PC-3 (cell line): ENCODE data around the gene KMT5C. TPM values are rescaled to one million over a fixed set of nuclear protein-coding genes. Genes with fewer than 3 reads are reported as not detected.

Source experiments
- ATAC-seq: fragments of 200-7000 bp; cut with Tn5 transposase; 2 replicates; pipeline ENCODE4 v1.9.1; 2020; ENCODE audit warnings: mild to moderate bottlenecking, moderate library complexity
- BruUV-seq: library from RNA; stranded (reverse); fragments of 400-500 nt; replicated peaks from 2 replicates; lab custom pipeline; 2021; lab: Mats Ljungman, UMichigan
- CTCF ChIA-PET: fragments of 300-600 bp; sonication (Branson Sonifier 250); formaldehyde crosslinking; loops from one replicate; lab custom pipeline; 2022; ENCODE audit warnings: antibody characterized with exemption; lab: Charles Lee
- POLR2A ChIA-PET: fragments of 300-600 bp; sonication (Branson Sonifier 250); formaldehyde crosslinking; loops from one replicate; lab custom pipeline; 2022; ENCODE audit warnings: antibody characterized with exemption; ENCODE audit not compliant: unreplicated experiment; lab: Charles Lee
- DNase-seq: peaks from one replicate; pipeline ENCODE4 v3.0.0-alpha.2; 2015
- H2AFZ ChIP-seq: fragments of 300-600 bp; sonication (generic); 2 replicates; pipeline ENCODE4 v1.6.0; 2016; ENCODE audit warnings: antibody characterized with exemption, low read length
- H3F3A ChIP-seq: fragments of 300-600 bp; sonication (generic); one replicate; pipeline ENCODE4 v1.6.0; 2017; ENCODE audit warnings: antibody characterized with exemption, low read length, control low read depth, mild to moderate bottlenecking; ENCODE audit not compliant: unreplicated experiment
- H3K27ac ChIP-seq: fragments of 300-600 bp; sonication (generic); 2 replicates; pipeline ENCODE4 v1.5.1; 2016; ENCODE audit warnings: mild to moderate bottlenecking, low read length
- H3K27me3 ChIP-seq: fragments of 300-600 bp; sonication (generic); 2 replicates; pipeline ENCODE4 v1.6.1; 2016; ENCODE audit warnings: low read length, mixed read lengths
- H3K36me3 ChIP-seq: fragments of 300-600 bp; sonication (generic); 2 replicates; pipeline ENCODE4 v1.6.1; 2016; ENCODE audit warnings: low read depth, mixed run types, low read length, mixed read lengths
- H3K4me1 ChIP-seq: fragments of 300-600 bp; sonication (generic); 2 replicates; pipeline ENCODE4 v1.5.1; 2016; ENCODE audit warnings: low read length; ENCODE audit not compliant: insufficient read depth
- H3K4me2 ChIP-seq: fragments of 300-600 bp; sonication (generic); 2 replicates; pipeline ENCODE4 v1.6.0; 2016; ENCODE audit warnings: low read length
- H3K4me3 ChIP-seq: fragments of 300-600 bp; sonication (generic); 2 replicates; pipeline ENCODE4 v1.5.1; 2016; ENCODE audit warnings: mild to moderate bottlenecking, low read length, mixed read lengths
- H3K79me2 ChIP-seq: fragments of 300-600 bp; sonication (generic); 2 replicates; pipeline ENCODE4 v1.6.1; 2017; ENCODE audit warnings: low read length, mixed read lengths
- H3K9ac ChIP-seq: fragments of 300-600 bp; sonication (generic); 2 replicates; pipeline ENCODE4 v1.6.0; 2016; ENCODE audit warnings: mild to moderate bottlenecking, low read length
- H3K9me2 ChIP-seq: fragments of 300-600 bp; sonication (generic); replicated peaks from 2 replicates; pipeline ENCODE4 v1.6.1; 2016; ENCODE audit warnings: mixed run types, low read length, mixed read lengths
- H3K9me3 ChIP-seq: fragments of 300-600 bp; sonication (generic); 2 replicates; pipeline ENCODE4 v1.6.1; 2016; ENCODE audit warnings: low read length, mixed read lengths
- H4K20me1 ChIP-seq: fragments of 300-600 bp; sonication (generic); 2 replicates; pipeline ENCODE4 v1.6.1; 2016; ENCODE audit warnings: low read length, mixed read lengths
- EZH2 ChIP-seq: fragments of 300-600 bp; sonication (generic); IDR thresholded peaks from one replicate; pipeline ENCODE4 v1.6.1; 2017; ENCODE audit warnings: antibody characterized with exemption, mild to moderate bottlenecking, low read length; ENCODE audit not compliant: unreplicated experiment
- EZH2phosphoT487 ChIP-seq: fragments of 300-600 bp; sonication (generic); IDR thresholded peaks from 2 replicates; pipeline ENCODE4 v1.6.1; 2018; ENCODE audit warnings: mild to moderate bottlenecking, antibody characterized with exemption, low read length, borderline replicate concordance
- intact Hi-C: fragments of 100-400 bp; cut with micrococcal nuclease; formaldehyde crosslinking; loops from 2 replicates; pipeline ENCODE4 v1.9.0; 2023
- total RNA-seq: library from RNA; depleted of rRNA; stranded (reverse); fragments of >200 nt; gene quantifications from 2 replicates; pipeline ENCODE4 v1.2.3, GENCODE V29; 2014
- TF ChIP-seq, protein P1 (sequence below): fragments of 300-600 bp; sonication (generic); conservative IDR thresholded peaks from 2 replicates; pipeline ENCODE4 v1.5.1; 2017; ENCODE audit warnings: antibody characterized with exemption, low read depth, mild to moderate bottlenecking, low read length

Gene KMT5C
- total RNA-seq, 1 experiment from 2014 or later, result 21.9 TPM

DNA sequence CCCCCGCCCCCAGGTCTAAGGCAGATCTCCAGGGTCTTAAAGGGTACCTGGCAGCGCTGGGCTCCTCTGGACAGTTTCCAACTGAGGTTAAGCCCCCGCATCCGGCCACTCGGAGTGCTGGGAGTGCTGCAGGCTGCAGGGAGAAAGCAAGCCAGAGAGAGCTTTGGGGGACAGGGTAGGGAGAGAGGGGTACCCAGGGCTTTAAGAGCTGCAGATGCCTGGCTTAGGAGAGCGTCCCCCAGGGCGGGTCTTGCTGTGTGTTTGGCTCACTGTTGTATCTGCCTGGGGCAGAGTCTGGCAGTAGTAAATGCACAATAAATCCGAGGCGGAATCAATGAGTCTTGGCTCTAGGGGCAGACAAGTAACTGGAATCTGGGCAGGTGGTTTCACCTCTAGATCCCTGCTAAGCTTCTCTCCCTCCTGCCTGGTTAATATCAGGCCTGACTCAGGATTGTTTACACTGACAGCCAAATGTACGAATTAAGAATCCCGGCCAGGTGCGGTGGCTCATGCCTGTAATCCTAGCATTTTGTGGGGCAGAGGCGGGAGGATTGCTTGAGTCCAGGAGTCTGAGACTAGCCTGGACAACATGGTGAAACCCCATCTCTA, 15.6 kb downstream of the KMT5C start:
- no peaks in the 10 kb centered on the region for H3F3A ChIP-seq
- no peaks in the 10 kb centered on the region for H3K79me2 ChIP-seq
- no peaks in the 10 kb centered on the region for H3K9me3 ChIP-seq
- CTCF ChIA-PET, result no interaction called here
- POLR2A ChIA-PET, result interaction anchor here (0.6 kb wide), 1 partner anchor 14 kb away, joined by 3 read pairs; no protein-coding TSS in a partner anchor
- H3K27ac ChIP-seq, result no peak overlapping the region
- H3K4me2 ChIP-seq, result peak overlapping the region; percentile 19
- TF ChIP-seq, protein P1, sequence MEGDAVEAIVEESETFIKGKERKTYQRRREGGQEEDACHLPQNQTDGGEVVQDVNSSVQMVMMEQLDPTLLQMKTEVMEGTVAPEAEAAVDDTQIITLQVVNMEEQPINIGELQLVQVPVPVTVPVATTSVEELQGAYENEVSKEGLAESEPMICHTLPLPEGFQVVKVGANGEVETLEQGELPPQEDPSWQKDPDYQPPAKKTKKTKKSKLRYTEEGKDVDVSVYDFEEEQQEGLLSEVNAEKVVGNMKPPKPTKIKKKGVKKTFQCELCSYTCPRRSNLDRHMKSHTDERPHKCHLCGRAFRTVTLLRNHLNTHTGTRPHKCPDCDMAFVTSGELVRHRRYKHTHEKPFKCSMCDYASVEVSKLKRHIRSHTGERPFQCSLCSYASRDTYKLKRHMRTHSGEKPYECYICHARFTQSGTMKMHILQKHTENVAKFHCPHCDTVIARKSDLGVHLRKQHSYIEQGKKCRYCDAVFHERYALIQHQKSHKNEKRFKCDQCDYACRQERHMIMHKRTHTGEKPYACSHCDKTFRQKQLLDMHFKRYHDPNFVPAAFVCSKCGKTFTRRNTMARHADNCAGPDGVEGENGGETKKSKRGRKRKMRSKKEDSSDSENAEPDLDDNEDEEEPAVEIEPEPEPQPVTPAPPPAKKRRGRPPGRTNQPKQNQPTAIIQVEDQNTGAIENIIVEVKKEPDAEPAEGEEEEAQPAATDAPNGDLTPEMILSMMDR, result no peak
- TF ChIP-seq EZH2phosphoT487 (no peak), EZH2 (no peak)
- no peak overlapping the region for H3K9ac ChIP-seq
- no TSS peak for BruUV-seq
- peak overlapping the region; percentile 5; the same call in 1 of the 2 replicates for H2AFZ ChIP-seq
- H3K27me3 ChIP-seq, result peaks cover 17% of the 10 kb centered on the region
- ATAC-seq (peak; percentile 14), DNase-seq (peak; percentile 66)
- intact Hi-C loops, result loop anchor here (2.0 kb wide), 1 partner anchor 17 kb away; the partner anchor contains the start of gene KMT5C
- H3K9me2 ChIP-seq, result no peaks in the 10 kb centered on the region
- peaks cover 45% of the 10 kb centered on the region for H3K4me1 ChIP-seq
- H4K20me1 ChIP-seq, result no peaks in the 10 kb centered on the region
- H3K4me3 ChIP-seq, result no peak overlapping the region
- H3K36me3 ChIP-seq, result no peaks in the 10 kb centered on the region

DNA sequence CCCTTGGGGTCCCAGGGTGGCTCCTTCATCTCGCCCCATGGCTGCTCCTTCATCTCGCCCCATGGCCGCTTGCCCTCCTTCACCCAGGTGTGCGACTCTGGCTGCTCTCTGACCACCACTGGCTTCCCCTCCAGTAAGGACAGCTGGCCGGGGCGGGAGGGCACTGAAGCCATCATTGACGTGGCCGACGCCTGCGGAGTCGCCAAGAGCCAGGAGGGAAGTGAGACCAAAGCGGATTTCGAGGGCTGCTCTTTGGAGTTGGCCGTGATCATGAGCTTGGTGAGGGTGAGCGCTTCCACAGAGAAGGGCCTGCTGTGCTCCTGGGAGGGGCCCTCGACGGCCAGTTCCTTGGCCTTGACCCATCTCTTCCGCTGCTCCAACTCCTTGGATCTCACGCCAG, 18.8 kb downstream of the KMT5C start:
- intact Hi-C loops, result no loop called here
- Histone ChIP-seq H4K20me1 (no peaks in the 10 kb centered on the region), H3K4me1 (peaks cover 16% of the 10 kb centered on the region), H3K79me2 (no peaks in the 10 kb centered on the region), H3K4me2 (no peak overlapping the region), H3K9ac (no peak overlapping the region), H3K27me3 (0 out of 2 replicates have a peak, but pooled peaks cover 6% of the 10 kb centered on the region), H3K27ac (no peak overlapping the region), H3K9me3 (no peaks in the 10 kb centered on the region), H2AFZ (no peak overlapping the region), H3F3A (no peaks in the 10 kb centered on the region), H3K9me2 (no peaks in the 10 kb centered on the region), H3K4me3 (no peak overlapping the region), H3K36me3 (no peaks in the 10 kb centered on the region)
- ChIA-PET POLR2A (no interaction called here), CTCF (no interaction called here)
- no peak for ATAC-seq
- no TSS peak for BruUV-seq
- TF ChIP-seq EZH2phosphoT487 (no peak), EZH2 (no peak)
- TF ChIP-seq, protein P1, result no peak
- no peak for DNase-seq
